Neural progenitor cell (in vitro differentiated cells): ENCODE results near the gene ZNF575. TPM values are rescaled to one million over a fixed set of nuclear protein-coding genes. Genes with fewer than 3 reads are reported as not detected.

Experiments
- DNase-seq: peaks from one replicate; pipeline ENCODE4 v3.0.0-alpha.2; 2016; ENCODE audit warnings: low spot score
- H2AFZ ChIP-seq: fragments of 200-600 bp; sonication (generic); replicated peaks from 2 replicates; pipeline ENCODE4 v1.6.1; 2016; ENCODE audit warnings: antibody characterized with exemption
- H3F3A ChIP-seq: fragments of 200-600 bp; sonication (generic); 2 replicates; pipeline ENCODE4 v1.6.1; 2016; ENCODE audit warnings: antibody characterized with exemption, low read depth
- H3K27ac ChIP-seq: fragments of 200-600 bp; sonication (generic); 2 replicates; pipeline ENCODE4 v1.5.1; 2016; ENCODE audit warnings: mild to moderate bottlenecking
- H3K27me3 ChIP-seq: fragments of 200-600 bp; sonication (generic); 2 replicates; pipeline ENCODE4 v1.6.1; 2016; ENCODE audit warnings: mild to moderate bottlenecking, moderate library complexity
- H3K36me3 ChIP-seq: fragments of 200-600 bp; sonication (generic); 2 replicates; pipeline ENCODE4 v1.5.1; 2016
- H3K4me1 ChIP-seq: fragments of 200-600 bp; sonication (generic); 2 replicates; pipeline ENCODE4 v1.6.1; 2016; ENCODE audit warnings: mixed run types
- H3K4me2 ChIP-seq: fragments of 200-600 bp; sonication (generic); 2 replicates; pipeline ENCODE4 v1.6.1; 2016
- H3K4me3 ChIP-seq: fragments of 200-600 bp; sonication (generic); 2 replicates; pipeline ENCODE4 v1.5.1; 2016
- H3K79me2 ChIP-seq: fragments of 200-600 bp; sonication (generic); 2 replicates; pipeline ENCODE4 v1.6.1; 2016; ENCODE audit warnings: low read depth
- H3K9ac ChIP-seq: fragments of 200-600 bp; sonication (generic); 2 replicates; pipeline ENCODE4 v1.6.1; 2016
- H3K9me3 ChIP-seq: fragments of 200-600 bp; sonication (generic); 2 replicates; pipeline ENCODE4 v1.5.1; 2016; ENCODE audit warnings: low read depth
- H4K20me1 ChIP-seq: fragments of 200-600 bp; sonication (generic); 2 replicates; pipeline ENCODE4 v1.6.1; 2016; ENCODE audit warnings: low read depth
- H3K27ac Mint-ChIP-seq: 3 replicates; pipeline ENCODE4 v1.8.0; 2021; ENCODE audit warnings: mixed read lengths
- H3K27me3 Mint-ChIP-seq: 2 replicates; pipeline ENCODE4 v1.8.0; 2022; ENCODE audit warnings: low read depth, mild to moderate bottlenecking, inconsistent platforms, moderate library complexity, mixed read lengths; ENCODE audit not compliant: insufficient read depth
- H3K36me3 Mint-ChIP-seq: 3 replicates; pipeline ENCODE4 v1.8.0; 2021; ENCODE audit warnings: mixed read lengths
- H3K4me1 Mint-ChIP-seq: 3 replicates; pipeline ENCODE4 v1.8.0; 2021; ENCODE audit warnings: mixed read lengths
- H3K4me3 Mint-ChIP-seq: 3 replicates; pipeline ENCODE4 v1.8.0; 2021; ENCODE audit warnings: mild to moderate bottlenecking, moderate library complexity, mixed read lengths
- H3K9me3 Mint-ChIP-seq: 3 replicates; pipeline ENCODE4 v1.8.0; 2020; ENCODE audit warnings: mixed read lengths
- CTCF ChIP-seq: fragments of 200-600 bp; sonication (generic); IDR thresholded peaks from 2 replicates; pipeline ENCODE4 v1.5.1; 2017; ENCODE audit warnings: antibody characterized with exemption, mild to moderate bottlenecking
- EZH2 ChIP-seq: fragments of 200-600 bp; sonication (generic); IDR thresholded peaks from 2 replicates; pipeline ENCODE4 v1.6.1; 2017; ENCODE audit warnings: antibody characterized with exemption, mild to moderate bottlenecking, moderate library complexity
- EZH2phosphoT487 ChIP-seq: fragments of 200-600 bp; sonication (generic); IDR thresholded peaks from 2 replicates; pipeline ENCODE4 v1.6.1; 2017; ENCODE audit warnings: antibody characterized with exemption
- total RNA-seq: library from RNA; depleted of rRNA; stranded (reverse); fragments of >200 nt; gene quantifications from 2 replicates; pipeline ENCODE4 v1.2.3, GENCODE V29; 2015; ENCODE audit warnings: low replicate concordance

Gene ZNF575
- total RNA-seq, 1 donor from 2014 or later, result not detected

DNA sequence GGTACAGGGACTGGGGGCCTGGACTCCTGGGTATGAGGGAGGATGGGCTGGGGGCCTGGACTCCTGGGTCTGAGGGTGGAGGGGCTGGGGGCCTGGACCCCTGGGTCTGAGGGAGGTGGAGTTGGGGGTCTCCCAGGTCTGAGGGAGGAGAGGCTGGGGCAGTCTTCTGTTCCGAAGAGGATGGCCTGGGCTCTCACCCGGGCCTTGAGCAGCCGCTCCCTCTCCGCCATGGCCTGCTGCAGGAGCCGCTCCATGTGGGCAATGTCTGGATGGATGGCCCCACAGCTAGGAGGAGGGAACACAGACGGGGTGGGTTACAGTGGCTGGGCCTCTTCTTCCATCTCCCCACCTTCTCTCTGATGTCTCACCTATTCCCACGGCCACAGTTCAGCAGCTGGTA, 46.6 kb upstream of the ZNF575 start:
- Histone ChIP-seq H3K4me3 (no peak overlapping the region), H3K27me3 (no peaks in the 10 kb centered on the region), H3K4me2 (no peak overlapping the region), H3K9me3 (no peaks in the 10 kb centered on the region), H3K36me3 (no peaks in the 10 kb centered on the region), H3F3A (no peaks in the 10 kb centered on the region), H3K27ac (no peak overlapping the region), H3K79me2 (no peaks in the 10 kb centered on the region), H3K9ac (no peak overlapping the region), H4K20me1 (no peaks in the 10 kb centered on the region), H2AFZ (no peak overlapping the region), H3K4me1 (no peaks in the 10 kb centered on the region)
- TF ChIP-seq EZH2 (no peak), EZH2phosphoT487 (no peak)
- no peaks in the 10 kb centered on the region for H3K27me3 Mint-ChIP-seq
- no peak for DNase-seq
- no peaks in the 10 kb centered on the region for H3K4me1 Mint-ChIP-seq
- H3K9me3 Mint-ChIP-seq, result no peaks in the 10 kb centered on the region
- no peak overlapping the region for H3K4me3 Mint-ChIP-seq
- H3K27ac Mint-ChIP-seq, result no peak overlapping the region
- H3K36me3 Mint-ChIP-seq, result no peaks in the 10 kb centered on the region

DNA sequence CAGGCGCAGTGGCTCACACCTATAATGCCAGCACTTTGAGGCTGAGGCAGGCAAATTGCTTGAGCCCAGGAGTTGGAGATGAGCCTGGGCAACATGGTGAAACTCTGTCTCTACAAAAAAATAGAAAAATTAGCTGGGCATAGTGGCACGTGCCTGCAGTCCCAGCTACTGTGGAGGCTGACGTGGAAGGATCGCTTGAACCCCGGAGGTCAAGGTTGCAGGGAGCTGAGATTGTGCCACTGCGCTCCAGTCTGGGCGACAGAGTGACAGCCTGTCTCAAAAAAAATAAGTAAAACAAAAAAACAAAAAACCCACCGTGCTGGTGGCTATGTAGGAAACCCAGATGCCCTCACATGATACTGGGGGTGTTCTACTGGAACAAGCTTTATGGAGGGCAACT, 44.8 kb upstream of the ZNF575 start:
- TF ChIP-seq EZH2 (no peak), EZH2phosphoT487 (no peak), CTCF (no peak)
- no peak overlapping the region for H3K4me2 ChIP-seq
- H3K4me3 Mint-ChIP-seq, result no peak overlapping the region
- no peaks in the 10 kb centered on the region for H3K9me3 ChIP-seq
- no peaks in the 10 kb centered on the region for H3K36me3 Mint-ChIP-seq
- DNase-seq, result no peak
- no peaks in the 10 kb centered on the region for H4K20me1 ChIP-seq
- no peaks in the 10 kb centered on the region for H3K79me2 ChIP-seq
- no peak overlapping the region for H3K27ac ChIP-seq
- H3K36me3 ChIP-seq, result no peaks in the 10 kb centered on the region
- no peaks in the 10 kb centered on the region for H3K4me1 ChIP-seq
- H3K9ac ChIP-seq, result no peak overlapping the region
- no peaks in the 10 kb centered on the region for H3K9me3 Mint-ChIP-seq
- H3K27me3 ChIP-seq, result no peaks in the 10 kb centered on the region
- no peak overlapping the region for H2AFZ ChIP-seq
- H3K4me3 ChIP-seq, result no peak overlapping the region
- no peaks in the 10 kb centered on the region for H3F3A ChIP-seq
- no peaks in the 10 kb centered on the region for H3K27me3 Mint-ChIP-seq
- no peaks in the 10 kb centered on the region for H3K4me1 Mint-ChIP-seq
- no peak overlapping the region for H3K27ac Mint-ChIP-seq

GRCh38 chr19:43489310-43489709, 43.7 kb upstream of the ZNF575 start:
- Histone ChIP-seq H3K27me3 (no peaks in the 10 kb centered on the region), H2AFZ (no peak overlapping the region), H3K4me3 (no peak overlapping the region), H3K9me3 (no peaks in the 10 kb centered on the region), H4K20me1 (no peaks in the 10 kb centered on the region), H3K27ac (no peak overlapping the region), H3K4me2 (no peak overlapping the region), H3K79me2 (no peaks in the 10 kb centered on the region), H3K4me1 (no peaks in the 10 kb centered on the region), H3K36me3 (no peaks in the 10 kb centered on the region), H3F3A (no peaks in the 10 kb centered on the region), H3K9ac (no peak overlapping the region)
- Mint-ChIP-seq H3K4me3 (no peak overlapping the region), H3K27me3 (no peaks in the 10 kb centered on the region), H3K9me3 (no peaks in the 10 kb centered on the region), H3K4me1 (no peaks in the 10 kb centered on the region), H3K36me3 (no peaks in the 10 kb centered on the region), H3K27ac (no peak overlapping the region)
- no peak for DNase-seq
- TF ChIP-seq EZH2 (no peak), CTCF (no peak), EZH2phosphoT487 (no peak)

DNA sequence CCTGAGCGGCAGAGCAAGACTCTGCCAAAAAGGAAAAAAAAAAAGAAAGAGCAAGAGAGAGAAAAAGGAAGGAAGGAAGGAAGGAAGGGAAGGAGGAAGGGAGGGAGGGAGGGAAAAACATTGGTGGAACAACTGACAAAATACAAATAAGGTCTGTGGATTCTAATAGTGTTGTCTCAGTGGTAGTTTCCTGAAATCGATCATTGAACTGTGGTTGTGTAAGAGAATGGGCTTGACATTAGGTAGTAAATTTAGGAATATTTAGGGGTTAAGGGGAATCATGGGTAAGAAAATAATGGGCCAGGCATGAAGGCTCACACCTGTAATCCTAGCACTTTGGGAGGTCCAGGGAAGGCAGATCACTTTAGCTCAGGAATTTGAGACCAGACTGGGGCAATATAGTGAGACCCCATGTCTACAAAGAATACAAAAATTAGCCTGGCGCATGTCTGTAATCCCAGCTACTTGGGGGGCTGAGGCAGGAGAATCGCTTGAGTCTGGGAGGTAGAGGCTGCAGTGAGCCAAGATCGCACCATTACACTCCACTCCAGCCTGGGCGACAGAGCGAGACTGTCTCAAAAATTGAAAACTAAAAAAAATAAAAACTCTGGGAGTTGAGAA, 42.9 kb upstream of the ZNF575 start:
- no peak overlapping the region for H3K27ac ChIP-seq
- no peaks in the 10 kb centered on the region for H3F3A ChIP-seq
- no peaks in the 10 kb centered on the region for H3K79me2 ChIP-seq
- H3K4me3 Mint-ChIP-seq, result no peak overlapping the region
- no peak for DNase-seq
- H3K9me3 Mint-ChIP-seq, result no peaks in the 10 kb centered on the region
- H3K36me3 ChIP-seq, result no peaks in the 10 kb centered on the region
- no peaks in the 10 kb centered on the region for H3K4me1 ChIP-seq
- H3K27ac Mint-ChIP-seq, result no peak overlapping the region
- no peaks in the 10 kb centered on the region for H3K9me3 ChIP-seq
- no peak overlapping the region for H3K4me3 ChIP-seq
- no peak for TF ChIP-seq CTCF
- TF ChIP-seq EZH2phosphoT487, result no peak
- no peak for TF ChIP-seq EZH2
- H3K36me3 Mint-ChIP-seq, result no peaks in the 10 kb centered on the region
- H3K27me3 Mint-ChIP-seq, result no peaks in the 10 kb centered on the region
- H4K20me1 ChIP-seq, result no peaks in the 10 kb centered on the region
- H2AFZ ChIP-seq, result no peak overlapping the region
- no peaks in the 10 kb centered on the region for H3K4me1 Mint-ChIP-seq
- H3K4me2 ChIP-seq, result no peak overlapping the region
- no peaks in the 10 kb centered on the region for H3K27me3 ChIP-seq
- no peak overlapping the region for H3K9ac ChIP-seq
